Measurements from ENCODE around the gene CDH23.

CDH23 gene

GRCh38 chr10:71443676-71444075, 47.0 kb downstream of the CDH23 start:
- DNase-seq, result no peak

DNA sequence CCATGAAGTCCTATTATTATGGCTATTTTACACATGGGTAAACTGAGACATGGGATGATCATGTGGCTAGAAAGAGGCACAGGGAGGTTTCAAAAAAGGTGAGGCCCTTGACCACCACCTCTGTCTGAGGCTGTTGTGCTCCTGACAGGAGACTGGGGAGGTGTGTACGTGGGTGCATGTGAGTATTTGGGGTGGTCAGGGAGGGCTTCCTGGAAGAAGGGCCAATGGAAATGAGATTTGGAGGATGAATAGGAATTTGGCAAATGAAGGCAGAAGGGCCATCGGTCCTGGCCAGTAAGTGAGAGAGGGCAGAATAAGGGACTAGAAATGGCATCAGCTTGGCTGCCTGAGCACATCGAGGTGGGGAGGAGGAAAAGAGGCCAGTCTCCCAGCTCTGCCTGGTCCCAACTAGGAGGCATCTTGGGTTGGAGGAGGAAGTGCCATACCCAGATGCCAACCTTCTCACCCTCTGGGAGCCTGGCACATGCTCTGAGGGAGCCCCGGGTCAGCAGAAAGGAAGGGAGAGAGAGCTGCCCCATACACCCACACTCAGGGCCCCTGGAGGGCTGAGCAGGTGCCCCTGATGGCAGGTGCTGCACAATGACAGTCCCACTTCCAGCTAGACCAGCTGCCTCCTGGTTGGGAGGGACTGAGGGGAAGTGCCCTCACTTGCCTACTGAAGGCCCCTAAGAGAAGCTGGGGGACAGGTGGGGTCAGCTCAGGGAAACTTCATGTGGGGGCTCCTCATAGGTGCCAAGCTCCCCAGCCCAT, 47.7 kb downstream of the CDH23 start:
- DNase-seq, result no peak

GRCh38 chr10:71447676-71448075, 51.0 kb downstream of the CDH23 start:
- DNase-seq, result no peak

GRCh38 chr10:71448146-71448545, 51.4 kb downstream of the CDH23 start:
- DNase-seq, result no peak

- no peak for DNase-seq
These were observed 52.3 kb downstream of the CDH23 start for GRCh38 chr10:71449026-71449425.

GRCh38 chr10:71451754-71452153, 55.0 kb downstream of the CDH23 start:
- DNase-seq, result no peak

- no peak for DNase-seq
These were observed 56.5 kb downstream of the CDH23 start for GRCh38 chr10:71453186-71453585.

DNA sequence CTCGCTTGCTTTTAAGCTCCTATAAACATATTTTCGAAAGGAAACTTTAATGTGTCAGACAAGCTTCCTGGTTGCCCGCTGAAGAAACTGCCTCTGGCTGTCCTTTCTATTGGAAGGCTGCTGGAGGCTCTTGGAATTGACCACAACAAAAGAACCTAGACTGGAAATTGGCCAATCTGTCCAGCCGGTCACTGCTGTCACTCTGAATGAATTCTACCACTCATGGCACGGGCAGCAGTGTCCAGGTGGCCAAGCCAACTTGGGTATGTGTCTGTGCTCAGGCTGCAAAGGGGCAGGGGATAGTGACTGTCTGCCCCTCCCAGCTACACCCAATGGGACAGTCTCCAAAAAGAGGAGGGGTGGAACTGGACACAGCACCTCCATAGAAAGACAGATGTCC, 57.6 kb downstream of the CDH23 start:
- DNase-seq, result no peak

GRCh38 chr10:71455035-71455434, 58.3 kb downstream of the CDH23 start:
- DNase-seq, result no peak

DNA sequence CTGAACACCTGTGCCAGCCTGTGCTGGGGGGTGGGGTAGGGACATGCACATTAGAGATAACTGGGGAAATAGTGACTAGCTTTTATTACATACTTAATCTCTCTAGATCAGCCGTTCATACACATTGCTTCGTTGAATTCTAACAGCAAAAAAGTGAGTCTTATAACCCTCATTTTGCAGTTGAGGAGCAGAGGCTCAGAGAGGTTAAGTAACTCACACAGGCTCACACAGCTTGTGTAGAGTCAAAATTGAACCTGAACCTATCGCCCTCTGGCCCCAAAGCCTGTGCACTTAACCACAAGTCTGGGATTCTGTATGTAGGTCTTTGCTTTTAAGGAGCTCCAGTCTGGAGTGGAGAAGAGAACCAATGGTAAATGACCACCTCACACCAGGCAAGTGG, 59.9 kb downstream of the CDH23 start:
- no peak for DNase-seq

- DNase-seq, result no peak
These were observed 61.2 kb downstream of the CDH23 start for GRCh38 chr10:71457908-71458307.

DNA sequence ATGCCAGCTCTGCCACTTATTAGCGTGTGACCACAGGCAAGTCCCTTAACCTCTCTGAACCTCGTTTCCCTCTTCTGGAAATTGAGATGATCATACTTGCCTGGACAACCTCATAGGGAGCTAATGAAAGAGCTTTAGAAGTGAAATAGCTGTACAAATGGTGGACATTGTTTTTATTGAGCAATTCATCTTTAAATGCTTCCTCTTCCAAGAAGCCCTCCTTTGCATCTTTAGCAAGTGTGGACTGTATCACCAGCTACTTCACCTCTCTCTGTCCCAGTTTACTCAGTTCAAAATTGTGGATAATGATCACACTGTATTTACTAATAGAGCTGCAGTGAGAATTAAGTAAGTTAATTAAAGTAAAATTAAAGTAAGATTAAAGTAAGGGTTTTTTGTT, 61.7 kb downstream of the CDH23 start:
- DNase-seq, result no peak

DNA sequence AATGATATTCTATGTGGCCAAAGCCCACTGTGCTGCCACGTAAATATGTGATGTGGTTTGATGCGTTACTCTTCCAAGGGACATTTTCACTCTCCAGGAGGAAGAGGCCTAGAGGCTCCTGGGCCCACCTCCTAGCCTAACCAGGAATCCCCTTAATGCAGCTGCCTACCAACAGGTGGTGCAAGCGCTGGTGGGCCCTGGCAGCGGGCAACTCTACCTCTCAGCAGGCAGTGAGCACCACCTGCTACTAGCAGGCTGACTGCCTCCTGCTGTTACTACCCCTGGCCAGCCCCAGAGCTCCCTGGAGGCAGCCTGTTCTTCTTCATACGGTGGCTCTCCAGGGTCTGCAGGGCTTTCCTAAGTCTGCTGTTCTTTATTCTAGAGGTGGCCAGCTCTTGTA, 62.8 kb downstream of the CDH23 start:
- DNase-seq, result no peak

- no peak for DNase-seq
These were observed 63.9 kb downstream of the CDH23 start for GRCh38 chr10:71460615-71461014.

DNA sequence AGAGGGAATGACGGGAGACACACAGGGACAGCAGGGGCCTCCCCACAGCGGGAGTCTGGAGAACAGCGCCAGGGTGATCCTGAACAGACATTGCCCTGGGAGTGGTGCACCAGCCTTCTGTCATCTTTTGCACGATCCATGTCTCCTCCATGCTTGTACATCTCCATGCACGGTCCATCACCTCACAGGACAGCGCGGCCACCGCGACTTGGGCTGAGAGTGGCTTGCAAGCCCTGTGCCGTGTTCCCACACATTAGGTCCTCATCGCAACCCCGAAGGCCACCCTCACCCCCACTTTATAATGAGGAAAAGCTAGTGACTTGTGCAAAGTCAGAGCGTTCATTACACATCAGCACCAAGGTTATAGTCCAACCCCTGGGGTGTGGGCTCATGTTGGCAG, 64.7 kb downstream of the CDH23 start:
- no peak for DNase-seq

GRCh38 chr10:71462062-71462935, 65.6 kb downstream of the CDH23 start:
- DNase-seq, result no peak

DNA sequence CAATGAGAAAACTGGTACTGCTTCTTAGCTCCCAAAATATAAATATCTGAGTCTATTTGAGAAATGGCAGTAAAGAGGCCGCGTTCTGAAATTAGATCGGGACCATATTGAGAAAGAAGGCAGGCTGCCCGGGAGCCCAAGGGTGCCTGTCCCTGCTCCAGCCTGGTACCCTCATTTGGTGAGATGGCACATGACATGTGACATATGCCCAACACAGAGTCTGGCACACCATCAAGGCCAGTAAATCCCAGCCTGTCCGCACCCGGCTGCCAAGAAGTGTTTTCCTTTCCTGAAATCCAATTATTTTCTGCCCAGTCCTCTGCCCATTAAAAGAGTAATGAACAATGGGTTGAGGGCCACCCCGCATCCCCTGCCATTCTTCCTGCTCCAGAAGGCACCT, 66.4 kb downstream of the CDH23 start:
- no peak for DNase-seq

DNA sequence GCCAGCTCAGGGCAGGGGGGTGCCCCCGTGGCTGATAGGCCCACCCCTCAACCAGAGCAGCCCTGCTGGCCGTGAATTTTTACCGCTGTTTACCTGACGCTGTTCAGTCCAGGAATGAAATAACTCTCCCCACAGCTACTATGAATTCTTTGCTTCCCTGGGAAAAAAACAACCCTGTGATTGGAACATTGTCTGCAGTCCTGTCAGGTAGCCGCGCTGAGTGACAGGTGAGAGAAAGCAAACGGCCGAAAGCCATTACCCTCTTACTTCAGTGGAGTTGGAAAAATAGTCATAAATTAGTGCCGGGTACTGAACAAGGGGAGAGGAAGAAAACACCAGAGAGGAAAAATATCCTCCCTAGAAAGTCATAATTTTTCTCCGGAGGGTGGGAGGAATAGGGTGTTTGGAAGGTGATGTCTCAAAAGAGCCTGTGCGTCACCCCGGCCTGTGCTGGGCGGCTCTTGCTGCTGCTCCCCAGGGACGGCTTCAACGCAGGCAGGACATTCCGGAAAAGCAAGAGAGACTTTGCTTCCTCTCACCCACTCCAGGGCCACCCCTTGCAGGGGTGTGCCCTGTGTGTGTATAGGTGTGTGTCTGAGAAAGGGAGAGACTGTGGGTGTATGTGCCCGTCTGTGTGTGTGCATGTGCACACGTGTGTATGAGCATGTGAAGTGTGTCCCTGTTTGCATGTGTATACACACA, 69.0 kb downstream of the CDH23 start:
- DNase-seq, result no peak

DNA sequence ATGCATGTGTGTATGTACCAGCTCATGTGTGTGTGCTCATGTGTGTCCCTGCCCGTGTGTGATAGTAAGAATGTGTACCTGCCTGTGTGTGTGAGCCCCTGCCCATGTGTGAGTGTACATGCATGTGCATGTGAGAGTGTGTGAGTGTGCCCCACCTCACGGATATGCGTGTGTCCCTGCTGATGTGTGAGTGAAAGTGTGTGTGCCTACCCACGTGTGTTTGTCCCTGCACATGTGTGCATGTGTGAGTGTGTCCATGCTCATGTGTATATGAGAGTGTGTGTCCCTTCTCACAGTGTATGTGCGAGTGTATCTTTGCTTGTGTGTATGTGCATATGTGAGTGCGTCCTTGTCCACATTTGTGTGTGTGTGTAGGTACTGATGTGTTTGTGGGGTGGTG, 69.6 kb downstream of the CDH23 start:
- no peak for DNase-seq

GRCh38 chr10:71467161-71467560, 70.4 kb downstream of the CDH23 start:
- no peak for DNase-seq

- no peak for DNase-seq
These were observed 71.0 kb downstream of the CDH23 start for GRCh38 chr10:71467569-71468362.

DNA sequence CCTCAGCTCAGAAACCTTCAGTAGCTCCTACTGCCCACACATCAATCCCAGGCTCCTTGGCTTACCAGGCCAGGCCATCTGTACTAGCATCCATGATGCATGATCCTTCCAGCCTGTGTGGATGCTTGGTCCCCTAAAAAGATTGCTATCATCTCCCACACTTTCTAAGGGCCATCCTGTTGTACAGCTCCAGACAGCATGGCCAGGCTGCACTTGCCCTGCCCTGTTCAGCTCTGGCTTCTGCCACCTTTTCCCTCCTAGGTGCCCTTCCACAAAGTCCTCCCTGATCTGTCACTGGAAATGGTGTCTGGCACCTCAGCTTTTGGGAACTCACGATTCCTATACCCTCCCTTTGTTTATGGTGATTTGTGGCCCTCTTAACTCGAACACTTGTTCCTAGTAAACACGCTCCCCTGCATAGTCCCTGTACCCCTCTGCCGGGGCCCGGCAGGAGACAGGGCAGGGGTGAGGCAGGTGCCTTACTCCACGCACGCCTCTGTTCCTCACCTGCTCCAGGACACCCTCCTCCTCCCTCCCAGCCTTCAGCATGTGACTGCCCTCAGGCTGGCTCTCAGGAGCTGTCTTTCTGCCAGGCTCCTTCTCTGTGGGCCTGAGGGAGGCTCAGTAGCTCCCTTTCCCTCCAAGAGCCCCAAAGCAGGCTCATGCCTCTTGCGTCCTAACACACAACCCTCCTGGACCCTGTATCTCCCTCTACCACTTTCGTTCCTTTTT, 71.8 kb downstream of the CDH23 start:
- no peak for DNase-seq
